ENCODE measurements around the gene ANXA11. TPM values are rescaled to one million over a fixed set of nuclear protein-coding genes. Genes with fewer than 3 reads are reported as not detected.
"Not testable (repeated sequence)": the region's sequence is repeated elsewhere in the genome, so short reads cannot be mapped to it uniquely, and the experiment has no call there.

Gene ANXA11
- total RNA-seq: 287 TPM
- long read RNA-seq, full-length matches to known transcripts: 357 of 642 reads
- long read RNA-seq, partial matches to known transcripts: 191 of 642 reads
- long read RNA-seq, other reads (novel, unspliced or antisense): 94 of 642 reads

- DNase-seq (peak; percentile 94), ATAC-seq (peak; percentile 85)
- intact Hi-C loops (cut with DNase I): loop anchor here (10.0 kb wide), 1 partner anchor 51 kb away; no protein-coding TSS in a partner anchor
- H3K36me3 ChIP-seq: no peaks in the 10 kb centered on the region
- TF ChIP-seq, protein P1, sequence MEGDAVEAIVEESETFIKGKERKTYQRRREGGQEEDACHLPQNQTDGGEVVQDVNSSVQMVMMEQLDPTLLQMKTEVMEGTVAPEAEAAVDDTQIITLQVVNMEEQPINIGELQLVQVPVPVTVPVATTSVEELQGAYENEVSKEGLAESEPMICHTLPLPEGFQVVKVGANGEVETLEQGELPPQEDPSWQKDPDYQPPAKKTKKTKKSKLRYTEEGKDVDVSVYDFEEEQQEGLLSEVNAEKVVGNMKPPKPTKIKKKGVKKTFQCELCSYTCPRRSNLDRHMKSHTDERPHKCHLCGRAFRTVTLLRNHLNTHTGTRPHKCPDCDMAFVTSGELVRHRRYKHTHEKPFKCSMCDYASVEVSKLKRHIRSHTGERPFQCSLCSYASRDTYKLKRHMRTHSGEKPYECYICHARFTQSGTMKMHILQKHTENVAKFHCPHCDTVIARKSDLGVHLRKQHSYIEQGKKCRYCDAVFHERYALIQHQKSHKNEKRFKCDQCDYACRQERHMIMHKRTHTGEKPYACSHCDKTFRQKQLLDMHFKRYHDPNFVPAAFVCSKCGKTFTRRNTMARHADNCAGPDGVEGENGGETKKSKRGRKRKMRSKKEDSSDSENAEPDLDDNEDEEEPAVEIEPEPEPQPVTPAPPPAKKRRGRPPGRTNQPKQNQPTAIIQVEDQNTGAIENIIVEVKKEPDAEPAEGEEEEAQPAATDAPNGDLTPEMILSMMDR (IDR thresholded peaks at IDR 0.05): no peak
- no peaks in the 10 kb centered on the region for H3K9me3 ChIP-seq
- peak within 1 kb of the TSS; percentile 80 for H3K4me3 ChIP-seq
- peak within 1 kb of the TSS; percentile 96 for H3K27ac ChIP-seq
- peaks cover 55% of the 10 kb centered on the region for H3K4me1 ChIP-seq
- no peaks in the 10 kb centered on the region for H3K27me3 ChIP-seq
Measured at GRCh38 chr10:80205477-80206276, at the start of gene ANXA11. TSS of gene ANXA11 (minus strand) at chr10:80205537. CDS start at chr10:80172861, 32,676 bp downstream.

- DNase-seq; H3K36me3 ChIP-seq; H3K4me1 ChIP-seq; intact Hi-C loops (cut with DNase I); H3K9me3 ChIP-seq; H3K4me3 ChIP-seq; H3K27ac ChIP-seq; ATAC-seq; H3K27me3 ChIP-seq: not testable (repeated sequence)
Measured at GRCh38 chr10:80254726-80255125, 49.4 kb upstream of the ANXA11 start.

GRCh38 chr10:80253963-80254271 is 48.6 kb upstream of the ANXA11 start:
- H3K27ac ChIP-seq; intact Hi-C loops (cut with DNase I); H3K4me1 ChIP-seq; H3K36me3 ChIP-seq; H3K9me3 ChIP-seq; H3K4me3 ChIP-seq; H3K27me3 ChIP-seq: not testable (repeated sequence)
- peak; percentile 80 for DNase-seq
- peak; percentile 26 for ATAC-seq

DNA sequence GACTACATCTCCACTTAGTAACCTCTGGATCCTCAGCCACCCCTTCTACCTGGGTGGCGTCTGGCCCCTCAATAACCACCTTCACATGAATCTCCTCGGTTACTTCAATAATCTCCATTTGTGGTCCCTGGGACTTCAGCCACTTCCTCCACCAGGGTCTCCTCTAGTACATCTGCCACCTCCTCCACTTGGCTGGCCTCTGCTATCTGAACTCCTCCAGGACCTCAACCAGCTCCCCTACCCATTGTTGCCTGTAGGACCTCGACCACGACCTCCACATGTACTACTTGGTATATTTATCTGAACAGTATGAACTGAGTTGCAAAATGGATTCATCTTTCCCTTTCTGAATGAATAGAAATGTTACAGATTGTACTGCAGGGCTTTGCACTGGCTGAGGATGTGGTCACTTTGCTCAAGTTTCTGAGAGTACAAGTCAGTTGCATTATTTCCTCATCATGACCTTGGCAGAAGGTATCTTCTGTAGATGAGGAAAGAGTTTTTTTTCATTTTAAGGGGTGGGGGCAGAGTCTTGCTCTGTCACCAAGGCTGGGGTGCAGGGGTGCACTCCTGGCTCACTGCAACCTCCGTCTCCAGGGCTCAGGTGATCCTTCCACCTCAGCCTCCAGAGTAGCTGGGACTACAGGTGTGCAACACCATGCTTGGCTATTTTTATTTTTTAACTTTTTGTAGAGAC is 48.1 kb upstream of the ANXA11 start:
- Histone ChIP-seq H3K36me3 (no peaks in the 10 kb centered on the region), H3K9me3 (no peaks in the 10 kb centered on the region), H3K27me3 (no peaks in the 10 kb centered on the region), H3K27ac (peak overlapping the region; percentile 18), H3K4me1 (peaks cover 6% of the 10 kb centered on the region), H3K4me3 (no peak overlapping the region)
- TF ChIP-seq, protein P1 (IDR thresholded peaks at IDR 0.05): no peak
- intact Hi-C loops (cut with DNase I): no loop called here
- DNase-seq (no peak), ATAC-seq (peak; percentile 26)

- H3K9me3 ChIP-seq: no peaks in the 10 kb centered on the region
- ATAC-seq (peak; percentile 4), DNase-seq (no peak)
- TF ChIP-seq, protein P1 (IDR thresholded peaks at IDR 0.05): no peak
- no peaks in the 10 kb centered on the region for H3K27me3 ChIP-seq
- H3K36me3 ChIP-seq: no peaks in the 10 kb centered on the region
- peaks cover 6% of the 10 kb centered on the region for H3K4me1 ChIP-seq
- no peak overlapping the region for H3K27ac ChIP-seq
- intact Hi-C loops (cut with DNase I): no loop called here
- H3K4me3 ChIP-seq: no peak overlapping the region
Measured at GRCh38 chr10:80252296-80252887, 47.1 kb upstream of the ANXA11 start.

- intact Hi-C loops (cut with DNase I); DNase-seq: not testable (repeated sequence)
Measured at GRCh38 chr10:80251703-80252280, 46.5 kb upstream of the ANXA11 start.

GRCh38 chr10:80250399-80250798 is 45.1 kb upstream of the ANXA11 start:
- H3K27ac ChIP-seq; H3K27me3 ChIP-seq; H3K9me3 ChIP-seq; H3K4me3 ChIP-seq; DNase-seq; intact Hi-C loops (cut with DNase I); H3K4me1 ChIP-seq; H3K36me3 ChIP-seq: not testable (repeated sequence)
- peak; percentile 64 for ATAC-seq

More at GRCh38 chr10:80251703-80252280, 46.5 kb upstream of the ANXA11 start:
- not testable (repeated sequence) for H3K36me3 ChIP-seq, H3K4me1 ChIP-seq, H3K9me3 ChIP-seq, H3K4me3 ChIP-seq, H3K27me3 ChIP-seq, H3K27ac ChIP-seq, ATAC-seq

DNA sequence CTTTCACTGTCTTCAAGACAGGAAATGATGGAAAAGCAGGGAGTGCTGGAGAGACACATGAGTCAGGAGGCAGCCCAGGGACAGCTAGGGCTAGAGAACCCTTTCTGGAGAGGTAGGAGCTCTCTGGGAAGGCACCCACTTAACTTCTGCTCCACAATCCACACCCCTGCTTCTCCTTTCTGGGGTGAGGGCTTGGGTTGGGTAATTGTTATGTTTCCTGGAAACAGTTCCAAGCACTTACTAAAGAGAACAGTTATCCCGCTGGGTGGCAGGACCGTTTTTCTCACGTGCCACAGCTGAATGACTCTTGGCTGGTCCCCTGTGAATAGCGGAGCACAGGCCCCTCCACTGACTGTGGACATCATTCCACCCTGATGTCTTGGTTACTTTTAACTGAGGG is 44.6 kb upstream of the ANXA11 start:
- peak; percentile 61 for ATAC-seq
- H3K27ac ChIP-seq; H3K27me3 ChIP-seq; DNase-seq; intact Hi-C loops (cut with DNase I); H3K4me3 ChIP-seq; H3K9me3 ChIP-seq; H3K4me1 ChIP-seq; H3K36me3 ChIP-seq: not testable (repeated sequence)

DNA sequence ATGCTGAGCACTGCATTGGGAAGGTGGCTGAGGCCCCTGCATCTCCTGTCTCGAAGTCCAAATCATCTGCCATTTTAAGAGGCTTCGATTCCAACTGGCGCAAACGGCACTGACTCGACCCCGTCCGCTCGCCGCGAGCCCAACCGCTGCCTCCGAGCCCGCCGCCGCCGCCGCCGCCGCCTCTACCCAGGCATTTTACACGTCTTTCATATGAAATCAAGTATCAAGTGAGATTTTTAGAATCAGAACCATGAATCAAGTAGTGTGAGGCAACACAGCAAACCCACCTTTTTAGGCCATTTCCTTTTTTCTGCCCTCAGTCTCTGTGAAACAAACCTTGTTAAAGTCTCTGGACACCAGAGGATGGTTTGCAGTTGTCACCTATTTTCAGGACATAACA is 42.3 kb upstream of the ANXA11 start:
- intact Hi-C loops (cut with DNase I); DNase-seq; H3K36me3 ChIP-seq; H3K4me3 ChIP-seq; H3K9me3 ChIP-seq; ATAC-seq; H3K27ac ChIP-seq; H3K27me3 ChIP-seq; H3K4me1 ChIP-seq: not testable (repeated sequence)

GRCh38 chr10:80244371-80244770 is 39.0 kb upstream of the ANXA11 start:
- intact Hi-C loops (cut with DNase I); H3K4me3 ChIP-seq; H3K36me3 ChIP-seq; DNase-seq; H3K4me1 ChIP-seq; H3K9me3 ChIP-seq; H3K27me3 ChIP-seq; ATAC-seq; H3K27ac ChIP-seq: not testable (repeated sequence)
